Measurements from ENCODE around the gene ABCA7. TPM values are rescaled to one million over a fixed set of nuclear protein-coding genes. Genes with fewer than 3 reads are reported as not detected.

Gene ABCA7
- total and polyA plus RNA-seq, 3 donors from 2014 or later, result 7.3 to 14.6 (median 12.1) TPM

DNA sequence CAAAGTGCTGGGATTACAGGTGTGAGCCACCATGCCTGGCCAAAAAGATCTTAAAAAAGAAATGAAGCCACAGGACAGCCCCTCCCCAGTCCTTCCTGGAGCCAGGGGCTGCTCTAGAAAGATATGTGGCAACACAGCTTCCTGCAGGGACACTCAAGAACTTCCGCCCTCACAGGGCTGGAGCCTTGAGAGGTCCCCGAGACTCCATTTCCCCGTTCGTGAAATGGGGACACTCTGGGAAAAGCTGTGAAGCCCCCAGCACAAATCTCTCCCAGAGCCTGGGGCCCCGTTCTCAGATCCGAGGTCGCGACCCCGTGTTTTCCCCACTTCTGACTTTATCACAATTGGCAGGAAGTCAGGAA, 61.4 kb downstream of the ABCA7 start:
- intact Hi-C loops (cut with DNase I; ENCODE audit: low total_unique reads), result no loop called here
- no peaks in the 10 kb centered on the region for H3K9me3 ChIP-seq
- peaks cover 53% of the 10 kb centered on the region for H3K4me1 ChIP-seq
- no peak for DNase-seq
- no peaks in the 10 kb centered on the region for H3K27me3 ChIP-seq
- H3K4me3 ChIP-seq, result no peak overlapping the region
- H3K27ac ChIP-seq, result peak overlapping the region; percentile 74 to 99
- TF ChIP-seq, protein P1, sequence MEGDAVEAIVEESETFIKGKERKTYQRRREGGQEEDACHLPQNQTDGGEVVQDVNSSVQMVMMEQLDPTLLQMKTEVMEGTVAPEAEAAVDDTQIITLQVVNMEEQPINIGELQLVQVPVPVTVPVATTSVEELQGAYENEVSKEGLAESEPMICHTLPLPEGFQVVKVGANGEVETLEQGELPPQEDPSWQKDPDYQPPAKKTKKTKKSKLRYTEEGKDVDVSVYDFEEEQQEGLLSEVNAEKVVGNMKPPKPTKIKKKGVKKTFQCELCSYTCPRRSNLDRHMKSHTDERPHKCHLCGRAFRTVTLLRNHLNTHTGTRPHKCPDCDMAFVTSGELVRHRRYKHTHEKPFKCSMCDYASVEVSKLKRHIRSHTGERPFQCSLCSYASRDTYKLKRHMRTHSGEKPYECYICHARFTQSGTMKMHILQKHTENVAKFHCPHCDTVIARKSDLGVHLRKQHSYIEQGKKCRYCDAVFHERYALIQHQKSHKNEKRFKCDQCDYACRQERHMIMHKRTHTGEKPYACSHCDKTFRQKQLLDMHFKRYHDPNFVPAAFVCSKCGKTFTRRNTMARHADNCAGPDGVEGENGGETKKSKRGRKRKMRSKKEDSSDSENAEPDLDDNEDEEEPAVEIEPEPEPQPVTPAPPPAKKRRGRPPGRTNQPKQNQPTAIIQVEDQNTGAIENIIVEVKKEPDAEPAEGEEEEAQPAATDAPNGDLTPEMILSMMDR (IDR thresholded peaks at IDR 0.05), result no peak
- no peak for TF ChIP-seq POLR2A (IDR thresholded peaks at IDR 0.05)
- WGBS, 2 donors, result 33% methylated on average over 9 of the region's 9 CpGs; no CpG with 5 or more reads in 1 of the 2 donors
- H3K36me3 ChIP-seq (ENCODE audit: low read depth, missing control alignments), result no peaks in the 10 kb centered on the region

DNA sequence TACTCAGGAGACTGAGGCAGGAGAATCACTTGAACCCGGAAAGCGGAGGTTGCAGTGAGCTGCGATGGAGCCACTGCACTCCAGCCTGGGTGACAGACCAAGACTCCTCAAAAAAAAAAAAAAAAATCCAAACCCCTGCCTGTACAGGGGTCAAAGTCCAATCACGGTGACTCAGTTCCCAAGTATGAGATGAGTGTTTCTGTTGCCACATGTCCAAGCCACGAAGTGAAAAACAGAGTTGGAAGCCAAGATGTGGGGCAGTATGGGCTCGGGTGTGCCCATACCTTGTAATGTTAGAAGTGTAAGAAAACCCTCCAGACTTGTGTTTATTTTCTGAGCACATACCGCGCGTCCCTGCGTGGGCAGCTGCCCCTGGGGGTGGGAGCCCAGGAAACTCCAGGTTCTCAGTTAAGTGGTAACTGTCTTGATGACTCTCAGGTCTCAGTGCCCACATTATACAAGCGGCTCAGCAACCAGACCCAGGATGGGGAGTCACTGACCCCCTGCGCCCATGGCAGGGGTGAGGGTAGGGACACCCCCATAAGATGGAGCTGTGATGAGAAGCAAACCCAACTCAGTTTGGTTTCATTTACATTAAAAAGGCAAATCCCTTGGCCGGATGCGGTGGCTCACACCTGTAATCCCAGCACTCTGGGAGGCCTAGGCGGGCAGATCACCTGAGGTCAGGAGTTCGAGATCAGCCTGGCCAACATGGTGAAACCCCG, 62.7 kb downstream of the ABCA7 start:
- no peaks in the 10 kb centered on the region for H3K36me3 ChIP-seq (ENCODE audit: low read depth, missing control alignments)
- no peak for DNase-seq
- H3K27me3 ChIP-seq, result no peaks in the 10 kb centered on the region
- H3K27ac ChIP-seq, result peak overlapping the region; percentile 74 to 99
- peaks cover 53% of the 10 kb centered on the region for H3K4me1 ChIP-seq
- 72 to 81% methylated on average over 17 of the region's 17 CpGs for WGBS, 2 donors
- H3K4me3 ChIP-seq, result no peak overlapping the region
- TF ChIP-seq, protein P1 (IDR thresholded peaks at IDR 0.05), result no peak
- TF ChIP-seq POLR2A (IDR thresholded peaks at IDR 0.05), result no peak
- intact Hi-C loops (cut with DNase I; ENCODE audit: low total_unique reads), result no loop called here
- no peaks in the 10 kb centered on the region for H3K9me3 ChIP-seq

DNA sequence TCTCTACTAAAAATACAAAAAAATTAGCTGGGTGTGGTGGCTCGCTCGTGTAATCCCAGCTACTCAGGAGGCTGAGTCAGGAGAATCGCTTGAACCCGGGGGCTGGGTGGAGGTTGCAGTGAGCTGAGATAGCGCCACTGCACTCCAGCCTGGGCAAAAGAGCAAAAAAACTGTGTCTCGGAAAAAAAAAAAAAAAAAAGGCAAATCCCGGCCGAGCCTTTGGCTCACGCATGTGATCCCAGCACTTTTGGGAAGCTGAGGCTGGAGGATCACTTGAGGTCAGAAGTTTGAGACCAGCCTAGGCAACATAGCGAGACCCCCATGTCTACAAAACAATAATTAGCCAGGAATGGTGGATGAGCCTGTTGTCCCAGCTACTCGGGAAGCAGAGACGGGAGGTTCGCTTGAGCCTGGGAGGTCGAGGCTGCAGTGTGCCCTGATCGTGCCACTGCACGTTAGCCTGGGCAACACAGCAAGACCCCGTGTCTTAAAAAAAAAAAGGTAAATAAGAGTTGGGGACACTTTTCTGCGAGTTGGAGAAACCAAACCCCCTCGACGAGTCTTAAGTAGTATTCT, 63.3 kb downstream of the ABCA7 start:
- Histone ChIP-seq H3K36me3 (ENCODE audit: low read depth, missing control alignments) (no peaks in the 10 kb centered on the region), H3K27me3 (no peaks in the 10 kb centered on the region), H3K9me3 (no peaks in the 10 kb centered on the region), H3K27ac (peak overlapping the region; percentile 97 to 99), H3K4me1 (peaks cover 52% of the 10 kb centered on the region), H3K4me3 (peak overlapping the region; percentile 88 to 89)
- no peak for DNase-seq
- TF ChIP-seq, protein P1 (IDR thresholded peaks at IDR 0.05), result no peak
- TF ChIP-seq POLR2A (IDR thresholded peaks at IDR 0.05), result no peak
- intact Hi-C loops (cut with DNase I; ENCODE audit: low total_unique reads), result no loop called here
- WGBS, 2 donors, result 33 to 34% methylated on average over 20 of the region's 20 CpGs

DNA sequence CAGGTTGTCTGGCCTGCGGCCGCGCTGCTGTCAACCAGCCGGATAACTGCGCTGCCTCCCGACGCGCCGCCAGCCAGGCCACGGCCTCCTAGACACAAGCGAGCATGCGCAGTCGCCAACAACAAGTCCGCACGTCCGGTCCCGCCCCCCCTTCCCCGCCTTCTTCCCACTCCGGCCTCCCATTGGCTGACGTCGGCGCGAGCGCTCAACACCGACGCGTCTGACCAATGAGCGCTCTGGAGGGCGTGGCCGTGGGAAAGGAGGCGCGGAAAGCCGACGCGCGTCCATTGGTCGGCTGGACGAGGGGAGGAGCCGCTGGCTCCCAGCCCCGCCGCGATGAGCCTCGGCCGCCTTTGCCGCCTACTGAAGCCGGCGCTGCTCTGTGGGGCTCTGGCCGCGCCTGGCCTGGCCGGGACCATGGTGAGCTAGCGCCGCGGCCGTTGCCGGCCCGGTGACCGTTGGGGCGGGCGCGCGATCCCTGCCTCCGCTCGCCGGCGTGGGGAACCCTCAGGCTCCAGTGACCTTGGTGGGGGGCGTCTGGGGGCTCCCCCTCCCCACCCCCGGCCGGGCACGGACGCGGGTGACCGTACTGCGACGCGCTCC, 63.9 kb downstream of the ABCA7 start, which contains the start of gene GPX4:
Gene GPX4 (plus strand): TSS at position 287 of the 603 bp plus-strand sequence. CDS start 50 bp downstream, at position 337.
- Histone ChIP-seq H3K36me3 (ENCODE audit: low read depth, missing control alignments) (no peaks in the 10 kb centered on the region), H3K9me3 (no peaks in the 10 kb centered on the region), H3K27ac (peak within 1 kb of the TSS; percentile 97 to 99), H3K27me3 (no peaks in the 10 kb centered on the region), H3K4me3 (peak within 1 kb of the TSS; percentile 88 to 89), H3K4me1 (peaks cover 46% of the 10 kb centered on the region)
- peak; percentile 99 for DNase-seq
- WGBS, 2 donors, result 1% methylated on average over 15 to 70 of the region's 75 CpGs
- no peak for TF ChIP-seq POLR2A (IDR thresholded peaks at IDR 0.05)
- TF ChIP-seq, protein P1 (IDR thresholded peaks at IDR 0.05), result no peak
- intact Hi-C loops (cut with DNase I; ENCODE audit: low total_unique reads), result no loop called here

Data from testis (tissue), 3 donors.